Lung microvascular endothelial cell (primary cell): ENCODE data around the gene COL12A1. TPM values are rescaled to one million over a fixed set of nuclear protein-coding genes. Genes with fewer than 3 reads are reported as not detected.

Experiments used
- DNase-seq, 2 donors: peaks; one replicate each; pipeline versions ENCODE4 v3.0.0 to v3.0.0-alpha.2; 2010; ENCODE audit warnings: low read depth in 2 of 2
- total RNA-seq: library from RNA; depleted of rRNA; stranded (reverse); fragments of >200 nt; gene quantifications from 2 replicates; pipeline ENCODE4 v1.2.1, GENCODE V29; 2014

Gene COL12A1
- total RNA-seq, 1 donor from 2014 or later, result 0.60 TPM

DNA sequence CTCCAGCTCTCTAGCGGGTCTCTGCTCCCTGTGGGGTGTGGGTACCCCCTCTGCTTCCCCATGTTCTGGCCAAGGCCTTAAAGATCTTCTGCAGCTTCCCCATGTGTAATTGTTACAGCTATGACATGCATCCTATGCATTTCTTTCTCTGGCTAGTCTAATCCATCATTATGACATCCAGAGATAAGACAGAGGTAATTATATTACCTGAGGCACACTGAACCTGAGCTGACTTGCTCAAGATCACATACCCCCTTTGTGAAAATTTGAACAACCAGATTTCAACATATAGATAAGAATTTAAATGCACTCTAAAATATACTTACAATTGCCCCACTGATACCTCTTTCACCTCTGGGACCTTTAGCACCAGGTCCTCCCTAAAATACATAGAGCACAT, 102.4 kb downstream of the COL12A1 start:
- no peak for DNase-seq

DNA sequence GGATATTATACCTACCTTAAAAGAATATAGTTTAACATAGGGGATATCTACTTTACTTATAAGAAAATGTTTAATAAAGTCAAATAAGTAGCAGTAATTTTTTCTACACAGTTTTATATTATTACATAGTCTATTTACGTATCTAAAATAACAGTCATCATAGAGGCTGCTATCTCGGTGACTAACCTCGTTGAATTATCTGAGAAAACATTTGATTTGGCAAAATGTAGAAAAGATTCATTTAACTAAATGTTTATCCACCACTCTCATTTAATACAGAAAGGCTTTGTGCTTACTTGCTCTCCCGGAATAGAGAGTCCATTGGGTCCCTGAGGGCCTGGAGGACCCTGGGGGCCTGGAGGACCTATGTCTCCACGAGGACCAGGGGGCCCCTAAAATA, 103.6 kb downstream of the COL12A1 start:
- peak in 1 of 2 donors; percentile 3 for DNase-seq

DNA sequence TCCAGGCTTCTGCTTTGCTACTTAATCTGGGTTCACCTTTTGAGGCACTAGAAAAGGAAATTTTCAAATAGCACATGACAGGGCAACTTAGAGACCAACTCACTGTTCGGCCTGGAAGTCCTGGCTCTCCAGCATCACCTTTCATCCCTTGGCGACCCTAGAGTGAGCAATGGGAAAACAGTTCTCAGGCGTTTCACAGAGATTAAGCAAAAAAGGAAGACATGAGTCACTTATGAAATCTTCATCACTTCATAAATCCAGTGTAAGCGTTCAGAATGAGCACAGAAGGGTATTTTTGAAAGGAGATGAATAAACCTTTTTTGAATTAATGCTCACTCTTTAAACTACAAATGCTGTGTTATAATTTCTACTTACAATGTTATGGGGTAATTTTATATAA, 104.0 kb downstream of the COL12A1 start:
- DNase-seq, result peak; percentile 50 to 92

DNA sequence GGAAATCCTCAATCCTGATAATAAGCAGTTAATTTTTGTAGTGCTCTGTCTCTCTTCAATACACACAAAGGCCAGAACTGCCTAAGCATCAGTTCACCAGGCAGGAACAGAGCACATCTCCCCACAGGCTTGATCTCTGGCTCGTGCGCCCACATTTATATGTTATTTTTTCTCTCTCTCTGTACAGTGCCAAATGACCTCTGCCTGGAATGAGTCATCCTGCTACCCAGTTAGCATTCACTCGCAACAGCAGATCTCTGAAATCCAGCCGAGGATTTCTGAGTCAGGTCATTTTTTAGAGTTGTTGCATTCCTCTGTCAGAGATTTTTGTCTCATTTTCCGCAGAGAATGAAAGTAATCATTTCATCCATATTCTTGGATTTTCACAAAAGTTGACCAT, 107.1 kb downstream of the COL12A1 start:
- peak; percentile 91 to 95 for DNase-seq

DNA sequence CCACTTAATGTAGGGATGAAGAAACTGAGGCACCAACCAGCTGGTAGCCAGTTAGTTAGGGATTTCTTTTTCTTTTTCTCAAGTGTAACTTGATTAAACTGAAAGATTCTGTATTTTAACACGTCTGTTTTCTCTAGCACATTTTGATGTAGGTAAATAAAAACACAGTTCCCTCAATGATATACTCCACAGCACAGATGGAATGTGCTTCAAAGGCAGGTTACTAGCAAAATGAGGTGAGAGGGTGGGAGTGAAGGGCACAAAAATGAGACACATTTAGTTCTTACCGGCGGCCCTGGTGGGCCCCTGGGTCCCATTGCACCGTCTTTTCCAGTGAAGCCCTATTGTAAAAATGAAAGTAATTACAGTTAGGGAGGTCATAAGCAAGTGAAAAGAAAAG, 108.9 kb downstream of the COL12A1 start:
- no peak for DNase-seq

DNA sequence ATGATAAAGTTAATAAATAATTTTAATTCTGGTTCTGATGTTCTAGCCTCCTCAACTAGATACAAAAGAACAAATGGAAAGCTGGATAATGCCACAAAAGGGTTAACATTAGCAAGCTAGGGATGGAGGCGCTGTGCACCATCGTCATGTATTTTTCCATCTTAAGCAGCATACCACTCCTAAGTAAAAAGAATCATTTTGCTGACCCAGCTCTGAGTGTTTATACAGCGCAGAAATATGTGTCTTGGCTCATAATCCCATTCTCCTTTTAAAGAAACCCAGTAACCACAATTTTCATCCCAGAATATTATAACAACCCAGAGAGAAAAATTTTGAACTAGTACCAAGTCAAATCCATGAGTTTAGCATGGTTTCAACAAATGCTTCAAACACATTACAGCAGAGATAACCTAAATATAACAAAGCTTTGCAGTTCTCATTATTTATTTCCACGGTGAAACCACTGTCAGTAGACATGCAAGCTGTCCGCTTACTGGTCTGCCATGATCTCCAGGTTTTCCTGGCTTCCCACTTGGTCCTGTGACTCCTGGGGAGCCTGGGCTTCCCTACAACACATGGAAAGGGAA, 111.1 kb downstream of the COL12A1 start:
- DNase-seq, result no peak

DNA sequence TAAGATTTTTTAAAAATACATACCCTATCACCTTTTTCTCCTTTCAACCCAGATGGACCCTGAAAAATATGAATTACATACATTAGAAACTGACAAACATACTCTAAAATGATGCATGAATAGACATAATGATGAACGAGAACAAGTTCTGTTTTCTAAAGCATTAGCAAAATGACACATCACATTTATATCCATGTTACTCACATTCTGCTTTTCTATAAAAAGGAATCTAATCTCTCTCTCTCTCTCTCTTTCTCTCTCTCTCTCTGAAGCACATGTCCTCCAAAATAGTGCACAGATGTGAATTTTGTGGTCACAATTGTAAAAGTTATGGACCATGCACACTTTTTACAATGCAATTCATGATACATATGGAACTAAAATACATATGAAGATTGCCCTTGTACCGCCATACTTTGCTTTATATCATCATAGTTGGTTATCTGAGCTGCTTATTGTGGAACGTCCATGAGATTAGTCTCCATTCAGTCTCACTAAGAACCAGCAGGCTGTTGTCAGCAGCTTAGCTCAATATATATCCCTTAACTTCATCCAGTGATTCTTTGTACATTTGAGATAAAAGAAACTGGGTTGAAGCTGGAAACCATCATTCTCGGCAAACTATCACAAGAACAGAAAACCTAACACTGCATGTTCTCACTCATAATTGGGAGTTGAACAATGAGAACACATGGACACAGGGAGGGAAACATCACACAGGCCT, 114.2 kb downstream of the COL12A1 start:
- DNase-seq, result no peak

DNA sequence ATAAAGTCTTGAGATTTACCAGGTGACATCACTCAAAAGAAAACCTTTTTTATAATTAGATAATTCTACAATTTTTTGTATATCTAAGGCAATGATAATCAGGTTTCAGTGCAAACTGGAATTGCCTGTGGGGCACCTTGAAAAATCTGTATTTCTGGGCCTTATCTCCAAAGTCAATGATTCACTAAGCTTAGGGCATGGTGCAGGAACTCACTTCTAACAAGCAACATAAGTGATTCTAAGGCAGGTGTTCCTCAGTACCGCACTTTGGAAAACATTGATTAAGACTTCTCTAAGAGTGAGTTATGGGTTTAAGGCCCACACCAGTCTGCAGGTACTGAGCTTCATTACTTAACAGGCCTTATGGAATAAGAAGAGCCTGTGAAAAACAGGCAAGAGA, 115.3 kb downstream of the COL12A1 start:
- no peak for DNase-seq

DNA sequence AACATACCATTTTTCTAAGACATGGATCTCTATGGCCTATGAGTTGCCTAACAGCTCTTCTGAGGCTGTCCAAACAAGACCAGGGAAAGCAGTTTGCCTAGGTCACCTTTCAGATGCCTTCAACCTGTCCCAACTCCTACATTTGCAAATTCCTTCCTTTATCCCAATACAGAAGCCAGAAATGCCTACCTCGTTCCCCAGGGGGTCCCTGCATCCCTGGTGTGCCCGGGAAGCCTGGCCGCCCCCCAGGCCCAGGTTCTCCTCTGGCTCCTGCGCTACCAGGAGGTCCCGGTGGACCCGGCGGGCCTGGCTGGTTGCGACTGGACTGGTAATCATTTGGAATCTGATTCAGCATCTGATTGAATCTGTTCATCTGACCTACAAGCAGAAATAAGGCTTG, 115.9 kb downstream of the COL12A1 start:
- no peak for DNase-seq

DNA sequence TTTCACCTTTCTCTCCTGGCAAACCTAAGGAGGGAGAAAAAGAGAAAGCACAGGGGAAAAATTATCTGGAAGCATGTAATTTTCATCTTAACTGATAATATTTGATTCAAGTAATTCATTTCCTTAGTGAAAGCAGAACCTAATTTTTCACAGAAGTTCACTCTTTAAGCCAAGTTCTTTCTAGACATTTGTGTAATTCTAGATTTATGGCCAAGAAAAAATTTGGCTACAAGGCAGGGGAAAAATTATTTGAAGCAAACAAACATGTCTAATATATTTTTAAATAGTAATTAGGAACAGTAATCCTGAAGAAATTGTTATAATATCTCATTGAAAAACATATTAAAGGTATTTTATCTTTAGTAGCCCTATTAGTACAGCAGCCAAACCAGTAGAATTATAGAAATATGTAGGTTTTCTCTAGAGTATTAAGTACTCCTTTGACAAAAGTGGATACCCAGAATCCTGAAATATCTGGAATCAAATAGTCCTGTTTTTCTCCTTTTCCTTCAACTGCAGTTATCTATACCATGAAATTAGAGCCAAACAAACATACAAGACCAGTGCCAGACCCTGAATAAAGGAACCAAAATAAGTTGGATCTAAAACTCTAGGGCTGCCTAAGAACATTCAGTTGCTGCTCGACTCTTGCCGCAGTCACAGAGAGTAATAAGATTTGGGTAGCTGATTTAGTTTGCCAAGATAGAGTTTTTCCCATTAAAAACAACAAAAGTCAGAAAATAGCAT, 116.5 kb downstream of the COL12A1 start:
- DNase-seq, result no peak

DNA sequence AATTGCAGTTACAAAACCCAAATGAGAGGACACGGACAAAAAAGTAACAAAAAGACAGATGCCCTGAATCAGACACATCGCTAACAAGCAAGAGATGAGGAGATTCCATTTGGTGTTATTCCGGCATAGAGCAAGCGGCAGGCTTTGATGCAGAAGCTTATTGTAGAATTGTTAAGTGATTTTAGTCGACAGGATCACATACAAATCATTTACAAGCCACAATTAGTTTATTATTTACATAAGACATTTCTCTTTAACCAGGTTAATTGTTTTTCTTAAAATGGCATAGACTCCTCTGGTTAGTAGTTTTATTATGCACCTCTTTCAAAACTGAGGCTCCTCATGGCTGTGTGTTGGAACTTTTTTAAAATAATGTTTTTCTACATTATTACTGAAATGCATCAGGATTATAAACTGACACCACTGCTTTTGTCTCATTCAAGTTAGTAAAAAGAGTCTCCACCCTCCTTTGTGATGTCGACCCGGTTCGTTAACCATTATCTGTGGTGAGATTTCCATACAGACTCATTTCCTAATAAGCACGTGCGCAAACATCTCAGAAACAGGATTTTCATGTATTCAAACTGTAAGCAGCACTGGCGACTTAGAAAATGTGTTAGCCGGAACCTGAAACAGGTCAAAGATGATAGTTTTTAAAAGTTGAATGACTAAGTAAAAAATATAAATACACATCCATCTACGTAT, 119.8 kb downstream of the COL12A1 start:
- DNase-seq, result no peak

DNA sequence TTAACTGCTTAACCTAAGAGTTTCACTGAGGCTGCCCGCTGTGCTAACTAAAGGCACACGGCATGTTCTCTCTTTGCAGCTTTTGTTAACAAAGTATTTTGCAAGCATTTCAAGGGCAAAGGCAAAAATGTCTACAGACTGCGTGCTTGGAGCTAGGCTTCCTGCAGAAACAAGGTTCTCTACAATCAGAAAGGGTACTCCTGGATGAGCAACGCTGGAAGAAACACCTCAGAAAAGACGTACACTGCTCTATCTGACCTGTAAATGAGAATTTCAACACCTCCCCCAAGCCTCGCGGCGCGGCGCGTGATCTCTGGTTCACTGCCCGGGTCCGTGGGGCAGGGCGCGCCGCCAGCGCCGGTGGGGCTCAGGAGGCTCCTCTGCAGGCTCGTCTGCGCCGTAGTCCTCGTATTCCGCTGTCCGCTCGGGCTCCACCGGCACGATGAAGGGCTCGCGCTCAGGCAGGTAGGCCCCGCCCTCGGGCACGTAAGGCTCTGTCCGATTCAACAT, 120.9 kb downstream of the COL12A1 start:
- no peak for DNase-seq

DNA sequence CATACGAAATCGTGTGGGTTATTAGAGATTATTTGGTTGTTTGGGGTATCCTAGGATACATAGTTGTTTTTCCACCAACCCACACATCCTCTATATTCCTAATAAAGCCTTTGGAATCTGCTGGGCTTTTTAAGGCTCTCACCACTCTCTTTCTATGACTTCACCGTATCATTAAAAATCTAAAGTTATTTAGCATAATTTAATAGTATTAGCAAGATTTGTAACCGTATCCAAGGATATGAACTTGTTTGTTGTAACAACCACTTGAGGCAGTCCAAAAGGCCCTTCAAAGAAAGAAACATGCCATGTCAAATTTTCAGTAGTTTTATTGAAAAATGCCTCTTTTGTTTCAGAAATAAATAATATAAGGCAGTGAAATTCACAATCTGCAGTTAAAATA, 121.8 kb downstream of the COL12A1 start:
- no peak for DNase-seq

DNA sequence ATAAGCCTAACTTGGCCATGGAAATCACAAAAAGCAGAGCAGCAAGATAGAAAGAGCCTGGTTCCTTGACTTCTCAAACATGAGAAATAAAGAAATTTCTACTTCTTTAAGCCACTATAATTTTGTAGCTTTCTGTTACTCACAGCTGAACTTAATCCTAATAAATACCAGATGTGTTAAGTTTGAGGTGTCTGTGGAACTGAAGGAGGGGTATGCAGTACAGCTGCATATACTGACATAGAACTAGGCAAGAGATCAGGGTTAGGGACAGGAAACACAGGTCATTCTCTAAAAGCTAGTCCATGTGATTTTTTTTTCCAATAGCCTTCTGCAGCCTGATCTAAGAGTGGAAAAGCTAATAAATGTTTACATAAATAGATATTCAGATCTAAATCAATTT, 123.9 kb downstream of the COL12A1 start:
- DNase-seq, result no peak

DNA sequence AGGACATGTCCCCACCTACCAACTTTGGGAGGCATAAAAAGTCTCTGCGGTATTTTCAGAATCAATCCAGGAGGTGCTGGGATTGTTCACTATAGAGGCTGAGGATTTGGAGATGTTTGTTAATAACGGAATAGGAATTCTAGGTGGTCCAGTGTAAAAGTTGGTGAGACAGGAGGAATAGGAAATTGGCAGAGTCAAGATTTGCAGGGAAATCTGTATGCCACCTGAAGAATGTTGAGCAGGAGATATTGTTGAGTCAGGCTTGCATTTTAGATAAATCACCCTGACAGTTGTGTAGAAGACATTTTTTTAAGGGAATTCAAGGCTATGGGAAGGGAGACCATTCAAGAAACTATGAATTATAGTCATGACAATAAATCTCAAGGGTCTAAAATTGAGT, 124.8 kb downstream of the COL12A1 start:
- DNase-seq, result no peak

DNA sequence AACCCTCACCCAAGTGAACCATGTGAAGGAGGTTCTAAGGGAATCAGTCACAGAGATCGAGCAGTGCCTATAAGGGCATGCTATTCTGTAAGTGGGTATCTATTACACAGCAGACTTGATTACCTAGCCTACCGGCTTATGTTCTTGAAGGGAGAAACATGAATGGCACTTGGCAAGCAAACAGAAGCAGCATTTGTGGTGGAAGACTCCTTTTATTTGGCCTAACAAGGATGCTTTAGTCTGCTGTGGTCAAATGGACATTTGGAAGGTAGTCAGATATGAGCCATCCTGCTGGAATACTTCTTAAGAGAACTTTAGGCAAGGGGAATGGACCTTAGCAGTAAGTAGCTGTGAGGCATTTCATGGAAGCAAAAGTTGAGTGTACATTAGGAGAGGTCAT, 126.3 kb downstream of the COL12A1 start:
- DNase-seq, result no peak

DNA sequence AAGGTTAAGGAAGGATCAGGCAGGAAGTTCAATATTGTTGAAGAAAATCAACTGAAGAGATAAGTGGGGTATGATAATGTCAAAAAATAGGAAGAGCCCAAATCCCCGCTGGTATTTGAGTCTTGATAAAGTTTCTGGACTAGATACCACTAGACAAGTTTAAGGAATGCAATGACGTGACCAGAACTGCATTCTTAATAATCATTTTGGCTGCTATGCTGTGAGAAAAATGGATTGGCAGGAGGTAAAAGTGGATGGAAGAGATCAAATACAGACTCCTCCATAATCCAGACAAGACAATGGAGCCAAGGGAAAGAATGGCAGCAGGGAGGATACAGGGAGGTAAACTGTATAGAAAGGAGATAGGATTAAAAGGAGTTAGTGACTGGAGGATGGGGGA, 128.2 kb downstream of the COL12A1 start:
- DNase-seq, result no peak

DNA sequence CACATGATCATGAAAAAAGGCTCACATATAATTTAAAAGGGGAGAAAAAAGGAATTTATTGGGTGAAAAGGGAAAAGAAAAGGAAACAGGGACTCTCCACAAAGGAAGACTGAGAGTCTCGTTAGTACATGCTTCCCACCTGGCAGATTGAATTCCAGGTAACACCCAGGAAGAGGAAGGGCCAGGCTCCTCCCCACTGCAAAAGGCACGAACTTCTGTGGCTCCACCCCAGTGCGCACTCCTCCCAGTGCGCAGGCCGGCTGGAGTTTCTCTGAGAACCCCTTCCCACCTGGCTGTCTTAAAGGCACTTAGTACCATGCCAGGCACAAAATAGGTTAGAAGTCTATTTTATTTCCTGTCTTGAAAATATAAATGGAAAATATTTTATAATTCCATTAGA, 129.8 kb downstream of the COL12A1 start:
- no peak for DNase-seq

DNA sequence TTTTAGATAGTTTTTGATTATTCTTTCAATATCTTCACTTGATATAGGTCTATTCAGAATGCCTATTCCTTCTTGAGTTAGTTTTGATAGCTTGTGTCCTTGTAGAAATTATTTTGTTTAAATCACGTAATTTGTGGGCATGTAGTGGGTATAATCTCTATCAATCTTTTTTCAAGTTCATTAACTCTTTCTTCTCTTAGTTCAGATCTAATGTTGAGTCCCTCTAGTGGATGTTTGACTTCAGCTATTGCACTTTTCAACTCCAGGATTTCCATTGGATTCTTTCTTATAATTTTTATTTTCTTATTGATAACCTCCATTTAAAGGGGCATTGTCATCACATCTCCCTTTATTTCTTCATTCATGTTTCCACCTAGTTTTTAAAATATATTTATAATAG, 135.6 kb downstream of the COL12A1 start:
- no peak for DNase-seq

DNA sequence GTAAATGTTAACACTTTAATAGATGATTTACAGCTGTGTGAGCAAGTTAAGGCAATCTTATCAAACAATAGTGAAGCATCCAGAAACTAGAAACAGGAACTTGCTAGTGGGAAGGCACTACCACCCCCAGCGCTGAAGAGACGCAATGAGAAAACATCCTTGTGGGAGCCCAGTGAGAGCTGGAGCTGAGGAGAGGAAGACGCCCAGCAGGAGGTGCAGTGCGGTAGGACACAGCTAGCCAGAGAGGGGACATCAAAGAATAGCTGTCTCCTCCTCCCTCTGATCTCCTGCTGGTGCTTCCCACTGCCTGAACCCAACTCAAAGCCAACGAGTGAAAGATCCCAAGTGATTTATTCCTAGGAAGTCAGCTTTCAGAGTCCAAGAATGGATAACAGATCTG, 140.3 kb downstream of the COL12A1 start:
- peak; percentile 35 to 54 for DNase-seq

DNA sequence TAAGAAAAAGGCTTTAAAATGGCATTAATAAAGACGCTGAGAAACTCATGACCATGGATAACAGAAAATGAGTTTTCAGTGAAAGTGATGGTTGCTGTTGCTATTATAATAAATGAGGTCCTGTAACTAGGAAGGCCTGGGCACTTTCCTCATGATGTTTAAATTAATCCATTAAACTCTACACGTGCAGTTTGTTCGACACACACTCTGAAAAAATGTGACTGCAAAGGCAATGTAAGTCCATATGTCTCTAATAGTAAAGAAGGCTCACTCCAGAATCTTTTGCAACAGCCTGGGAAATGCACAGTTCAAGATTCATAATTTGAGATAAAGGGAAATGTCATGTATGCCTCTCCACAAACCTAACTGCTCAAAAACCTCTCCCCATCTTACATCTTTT, 153.4 kb downstream of the COL12A1 start:
- no peak for DNase-seq

DNA sequence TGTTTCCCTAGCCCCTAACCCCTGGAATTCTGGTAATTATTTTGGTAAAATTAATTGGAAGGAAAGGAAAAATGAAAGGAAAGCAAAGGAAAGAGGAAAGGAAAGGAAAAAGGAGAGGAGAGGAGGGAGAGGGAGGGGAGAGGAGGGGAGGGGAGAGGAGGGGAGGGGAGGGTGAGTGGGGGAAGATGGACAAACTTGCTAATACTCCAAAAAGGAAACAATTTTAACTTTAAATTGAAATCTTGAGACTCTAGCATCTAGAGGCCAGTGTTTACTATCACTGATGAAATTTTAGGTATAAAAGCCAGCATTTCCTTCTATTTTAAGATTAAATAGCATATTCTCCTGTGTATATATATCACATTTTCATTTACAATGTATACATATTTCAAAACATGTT, 156.5 kb downstream of the COL12A1 start:
- no peak for DNase-seq
